Posterior cingulate gyrus (tissue), 11 donors: ENCODE data around the gene KRTAP3-3.
"Not testable (repeated sequence)": the region's sequence is repeated elsewhere in the genome, so short reads cannot be mapped to it uniquely, and the experiment has no call there.

Experiments used
- DNase-seq, 10 donors: peaks; one replicate each; pipeline versions ENCODE4 v3.0.0 to v3.0.0-alpha.2; 2020 to 2021; ENCODE audit warnings: mixed read lengths in 3 of 10
- intact Hi-C: fragments of 100-400 bp; cut with DNase I; formaldehyde crosslinking; loops from one replicate; pipeline ENCODE4 v1.15.1; 2023

KRTAP3-3 gene

DNA sequence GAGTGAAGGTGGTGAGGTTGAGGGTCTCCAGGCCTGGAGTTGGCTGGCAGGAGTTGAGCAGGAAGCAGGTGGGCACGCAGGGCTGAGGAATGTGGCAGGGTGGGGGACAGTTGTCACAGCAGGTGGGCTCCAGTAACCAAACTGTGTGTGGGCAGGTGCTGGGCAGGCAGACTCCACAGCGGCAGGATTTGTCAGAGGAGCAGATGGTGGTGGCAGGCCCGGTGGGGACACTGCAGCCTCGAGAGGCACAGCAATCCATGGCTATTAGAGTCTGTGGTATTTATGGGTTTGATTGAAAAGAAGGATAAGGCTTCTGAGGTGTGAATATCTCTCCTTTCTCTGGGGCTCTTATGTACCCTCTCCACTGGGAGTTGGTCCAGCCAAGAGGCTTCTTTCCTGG is at the start of gene KRTAP3-3:
TSS of gene KRTAP3-3 (minus strand) at position 326 of the 400 bp plus-strand sequence. CDS start at position 259, 67 bp downstream.
- intact Hi-C loops: no loop called here
- no peak for DNase-seq

DNA sequence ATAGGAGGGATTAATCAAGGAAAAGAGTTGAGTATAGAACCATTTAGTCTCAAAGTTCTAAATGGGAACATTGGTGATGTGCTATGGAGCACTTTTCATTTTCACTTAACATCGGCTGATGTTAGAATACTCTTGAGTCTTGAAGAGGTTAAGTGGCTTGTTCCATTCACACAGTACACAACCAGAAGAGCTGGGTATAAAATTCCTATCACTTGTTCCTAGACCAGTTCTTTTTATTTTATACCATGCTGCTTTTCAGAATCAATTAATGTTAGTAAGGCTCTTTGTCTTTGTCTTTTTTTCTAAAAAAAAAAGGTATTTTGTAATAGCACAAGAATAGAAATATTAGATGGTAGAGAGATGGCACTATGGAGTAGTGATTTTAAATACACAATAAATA is 49.0 kb upstream of the KRTAP3-3 start:
- no peak for DNase-seq
- intact Hi-C loops: no loop called here

DNA sequence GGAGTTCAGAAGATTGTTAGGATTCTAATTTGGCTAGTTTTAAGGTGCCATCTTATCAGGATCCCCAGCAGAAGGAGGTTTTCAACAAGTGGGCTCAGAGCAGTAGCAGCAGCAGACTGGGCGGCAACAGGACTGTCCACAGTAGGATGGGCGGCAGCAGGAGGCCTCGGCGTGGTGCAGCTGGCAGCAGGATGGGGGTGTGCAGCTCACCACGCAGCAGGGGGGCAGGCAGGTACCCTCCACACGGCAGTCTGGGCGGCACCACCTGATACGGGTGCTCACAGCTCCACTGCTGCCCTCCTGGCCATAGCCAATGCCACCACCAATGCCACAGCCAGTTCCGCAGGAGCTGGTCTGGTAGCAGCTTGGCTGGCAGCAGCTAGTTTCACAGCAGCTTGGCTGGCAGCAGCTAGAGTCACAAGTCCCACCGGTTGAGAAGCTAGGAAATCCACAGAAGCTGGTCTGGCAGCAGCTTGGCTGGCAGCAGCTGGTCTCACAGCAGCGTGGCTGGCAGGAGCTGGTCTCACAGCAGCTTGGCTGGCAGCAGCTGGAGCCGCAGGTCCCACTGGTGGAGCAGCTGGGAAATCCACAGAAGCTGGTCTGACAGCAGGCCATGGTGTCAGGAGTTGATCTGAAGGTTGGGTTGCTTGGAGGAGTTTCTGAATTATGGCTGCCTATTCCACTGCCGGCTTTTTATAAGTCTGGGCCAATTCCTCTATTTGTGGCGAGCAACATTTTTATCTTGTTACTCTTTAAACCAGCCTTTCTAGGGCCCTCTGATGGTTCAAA is 47.0 kb upstream of the KRTAP3-3 start, which contains the start of gene KRTAP1-1:
TSS of gene KRTAP1-1 (minus strand) at position 668 of the 789 bp plus-strand sequence. CDS start at position 615, 53 bp downstream.
- intact Hi-C loops: not testable (repeated sequence)
- peak in 8 of 10 donors; percentile 8 to 90 (median 28) for DNase-seq

DNA sequence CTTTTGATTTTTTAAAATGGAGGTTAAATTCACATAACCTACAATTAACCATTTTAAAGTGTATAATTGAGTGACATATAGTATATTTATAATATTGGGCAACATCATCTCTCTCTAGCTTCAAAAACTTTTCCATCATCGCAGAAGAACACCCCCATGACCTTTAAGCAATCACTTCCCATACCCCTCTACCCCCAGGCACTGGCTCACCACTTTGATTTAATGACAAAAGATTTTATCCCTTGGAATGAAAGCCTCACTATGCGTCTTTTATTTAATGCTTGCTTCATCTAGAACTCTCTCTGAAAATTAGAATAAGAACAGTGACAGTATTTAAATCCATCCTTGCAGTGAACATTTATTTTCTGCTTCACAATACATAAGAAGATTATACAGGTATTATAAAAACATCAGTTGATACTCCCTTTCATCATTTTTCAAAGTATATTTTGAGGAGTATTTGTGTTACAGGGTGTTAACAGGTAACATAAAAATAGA is 43.9 kb upstream of the KRTAP3-3 start:
- intact Hi-C loops: no loop called here

DNA sequence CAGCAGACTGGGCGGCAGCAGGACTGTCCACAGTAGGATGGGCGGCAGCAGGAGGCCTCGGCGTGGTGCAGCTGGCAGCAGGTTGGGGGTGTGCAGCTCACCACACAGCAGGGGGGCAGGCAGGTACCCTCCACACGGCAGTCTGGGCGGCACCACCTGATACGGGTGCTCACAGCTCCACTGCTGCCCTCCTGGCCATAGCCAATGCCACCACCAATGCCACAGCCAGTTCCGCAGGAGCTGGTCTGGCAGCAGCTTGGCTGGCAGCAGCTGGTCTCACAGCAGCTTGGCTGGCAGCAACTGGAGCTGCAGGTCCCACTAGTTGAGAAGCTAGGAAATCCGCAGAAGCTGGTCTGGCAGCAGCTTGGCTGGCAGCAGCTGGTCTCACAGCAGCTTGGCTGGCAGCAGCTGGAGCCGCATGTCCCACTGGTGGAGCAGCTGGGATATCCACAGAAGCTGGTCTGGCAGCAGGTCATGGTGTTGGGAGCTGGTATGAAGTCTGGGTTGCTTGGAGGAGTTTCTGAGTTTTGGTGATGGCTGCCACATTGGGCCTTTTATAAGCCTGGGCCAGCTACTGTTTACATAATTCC is 40.5 kb upstream of the KRTAP3-3 start, which contains the start of gene KRTAP1-3:
TSS of gene KRTAP1-3 (minus strand) at position 529 of the 590 bp plus-strand sequence. CDS start at position 476, 53 bp downstream.
- intact Hi-C loops: not testable (repeated sequence)
- DNase-seq: peak in 2 of 10 donors; percentile 54 to 76

More for the DNA sequence above, 43.9 kb upstream of the KRTAP3-3 start:
- DNase-seq: no peak

DNA sequence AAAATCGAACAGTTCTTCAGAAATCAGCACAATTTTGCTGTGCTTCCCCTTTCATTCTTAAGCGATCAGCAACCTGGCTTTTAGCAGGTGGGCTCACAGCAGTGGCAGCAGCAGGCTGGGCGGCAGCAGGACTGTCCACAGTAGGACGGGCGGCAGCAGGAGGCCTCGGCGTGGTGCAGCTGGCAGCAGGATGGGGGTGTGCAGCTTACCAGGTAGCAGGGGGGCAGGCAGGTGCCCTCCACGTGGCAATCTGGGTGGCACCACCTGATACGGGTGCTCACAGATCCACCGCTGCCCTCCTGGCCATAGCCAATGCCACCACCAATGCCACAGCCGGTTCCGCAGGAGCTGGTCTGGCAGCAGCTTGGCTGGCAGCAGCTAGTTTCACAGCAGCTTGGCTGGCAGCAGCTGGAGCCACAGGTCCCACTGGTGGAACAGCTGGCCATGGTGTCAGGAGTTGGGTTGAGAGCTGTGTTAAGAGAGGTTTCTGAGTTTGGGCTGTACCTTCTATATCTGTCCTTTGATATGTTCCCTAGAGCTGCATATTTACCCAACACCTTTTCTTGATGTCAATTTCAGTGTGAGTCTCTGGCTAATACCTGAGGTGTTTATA is 35.8 kb upstream of the KRTAP3-3 start, which contains the start of gene KRTAP1-4:
TSS of gene KRTAP1-4 (minus strand) at position 563 of the 613 bp plus-strand sequence. CDS start at position 446, 117 bp downstream.
- peak in 2 of 10 donors; percentile 44 to 74 for DNase-seq
- intact Hi-C loops: no loop called here

DNA sequence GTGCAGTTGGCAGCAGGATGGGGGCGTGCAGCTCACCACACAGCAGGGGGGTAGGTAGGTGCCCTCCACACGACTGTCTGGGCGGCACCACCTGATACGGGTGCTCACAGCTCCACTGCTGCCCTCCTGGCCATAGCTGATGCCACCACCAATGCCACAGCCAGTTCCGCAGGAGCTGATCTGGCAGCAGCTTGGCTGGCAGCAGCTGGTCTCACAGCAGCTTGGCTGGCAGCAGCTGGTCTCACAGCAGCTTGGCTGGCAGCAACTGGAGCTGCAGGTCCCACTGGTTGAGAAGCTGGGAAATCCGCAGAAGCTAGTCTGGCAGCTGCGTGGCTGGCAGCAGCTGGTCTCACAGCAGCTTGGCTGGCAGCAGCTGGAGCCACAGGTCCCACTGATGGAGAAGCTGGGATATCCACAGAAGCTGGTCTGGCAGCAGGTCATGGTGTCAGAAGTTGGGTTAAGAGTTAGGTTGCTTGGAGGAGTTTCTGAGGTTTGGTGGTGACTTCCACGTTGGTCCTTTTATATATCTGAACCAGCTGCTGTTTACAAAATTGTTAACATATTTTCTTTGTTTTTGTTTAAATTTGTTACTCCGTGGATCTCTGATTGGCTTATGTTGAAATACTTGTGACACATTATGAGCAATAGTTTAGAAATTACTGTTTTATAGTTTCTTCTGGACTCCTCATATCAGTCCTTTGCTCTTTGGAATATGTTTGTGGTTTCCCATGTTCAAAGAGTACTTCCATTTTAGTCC is 32.9 kb upstream of the KRTAP3-3 start, which contains the start of gene KRTAP1-5:
TSS of gene KRTAP1-5 (minus strand) at position 494 of the 757 bp plus-strand sequence. CDS start at position 441, 53 bp downstream.
- intact Hi-C loops: no loop called here
- DNase-seq: peak in 2 of 10 donors; percentile 59 to 80

DNA sequence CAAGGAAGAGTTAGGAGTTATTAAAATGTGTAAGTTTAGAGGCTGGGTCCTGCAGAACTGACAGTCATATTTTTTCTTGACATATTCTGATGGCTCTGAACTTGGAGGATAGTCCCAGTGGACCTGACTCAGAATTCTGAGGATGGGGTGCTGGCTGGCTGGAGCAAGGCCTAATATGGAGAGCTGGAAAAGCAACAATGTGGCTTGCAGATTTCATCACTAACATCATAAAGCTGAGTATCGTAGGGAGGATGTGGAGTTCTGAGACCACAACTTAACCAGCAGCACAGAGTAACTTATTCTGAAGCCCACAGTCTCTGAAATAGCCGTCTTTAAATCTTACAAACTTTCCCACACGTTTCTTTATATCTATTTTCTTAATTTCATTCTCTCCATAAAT is 30.7 kb upstream of the KRTAP3-3 start:
- intact Hi-C loops: no loop called here
- DNase-seq: no peak

DNA sequence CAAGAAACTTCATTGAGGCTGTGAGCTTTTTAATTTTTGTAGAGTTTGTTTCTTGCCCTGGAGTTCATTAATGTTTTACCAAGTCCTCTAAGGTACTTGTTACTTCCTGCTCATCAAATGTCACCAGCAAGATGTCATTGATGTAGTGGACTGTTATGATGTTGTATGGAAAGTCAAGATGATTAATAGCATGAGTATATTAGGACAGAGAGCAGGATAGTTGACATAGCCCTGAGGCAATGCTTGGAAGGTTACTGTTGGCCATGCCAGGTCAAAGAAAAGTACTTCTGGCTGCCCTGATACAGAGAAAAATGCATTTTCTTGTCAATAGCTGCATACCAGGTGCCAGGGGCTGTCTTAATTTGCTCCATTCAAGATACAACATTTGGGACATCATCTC is 26.4 kb upstream of the KRTAP3-3 start:
- DNase-seq: no peak

DNA sequence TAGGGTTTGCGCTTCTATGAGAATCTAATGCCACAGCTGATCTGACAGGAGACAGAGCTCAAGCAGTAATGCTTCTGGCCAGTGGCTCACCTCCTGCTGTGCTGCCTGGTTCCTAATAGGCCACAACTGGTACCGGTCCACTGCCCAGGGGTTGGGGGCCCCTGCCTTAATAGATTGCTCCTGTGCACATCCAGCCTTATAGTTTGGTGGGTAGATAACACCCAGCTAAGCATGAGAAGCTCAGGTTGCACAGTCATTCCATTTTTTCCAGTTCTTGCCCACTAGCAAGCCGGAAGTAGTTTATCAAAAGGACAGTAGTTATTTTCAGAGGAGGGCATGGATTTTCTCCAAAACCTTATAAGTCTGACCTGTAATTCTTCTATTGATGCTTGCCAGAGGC is 25.5 kb upstream of the KRTAP3-3 start:
- DNase-seq: no peak
- intact Hi-C loops: no loop called here

More for the DNA sequence above, 26.4 kb upstream of the KRTAP3-3 start:
- intact Hi-C loops: no loop called here

DNA sequence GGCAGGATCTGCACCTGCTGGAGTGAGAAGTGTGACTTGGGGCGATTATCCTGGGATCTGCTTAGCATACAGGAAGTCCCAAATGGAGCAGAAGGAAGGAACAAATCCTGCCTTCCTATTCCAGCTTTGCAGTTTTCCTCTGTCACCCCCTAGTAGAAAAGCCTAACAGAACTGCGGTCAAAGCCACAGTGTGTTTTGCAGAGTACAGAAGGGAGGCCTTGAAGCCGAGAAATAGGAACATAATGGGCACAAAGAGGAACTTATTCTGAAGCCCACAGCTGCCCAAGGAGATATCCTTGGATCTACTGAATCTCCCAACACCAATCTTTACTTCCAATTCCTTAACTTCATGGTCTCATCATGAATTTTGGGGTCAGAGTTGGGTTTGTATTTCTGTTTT is 24.6 kb upstream of the KRTAP3-3 start:
- intact Hi-C loops: no loop called here
- no peak for DNase-seq

DNA sequence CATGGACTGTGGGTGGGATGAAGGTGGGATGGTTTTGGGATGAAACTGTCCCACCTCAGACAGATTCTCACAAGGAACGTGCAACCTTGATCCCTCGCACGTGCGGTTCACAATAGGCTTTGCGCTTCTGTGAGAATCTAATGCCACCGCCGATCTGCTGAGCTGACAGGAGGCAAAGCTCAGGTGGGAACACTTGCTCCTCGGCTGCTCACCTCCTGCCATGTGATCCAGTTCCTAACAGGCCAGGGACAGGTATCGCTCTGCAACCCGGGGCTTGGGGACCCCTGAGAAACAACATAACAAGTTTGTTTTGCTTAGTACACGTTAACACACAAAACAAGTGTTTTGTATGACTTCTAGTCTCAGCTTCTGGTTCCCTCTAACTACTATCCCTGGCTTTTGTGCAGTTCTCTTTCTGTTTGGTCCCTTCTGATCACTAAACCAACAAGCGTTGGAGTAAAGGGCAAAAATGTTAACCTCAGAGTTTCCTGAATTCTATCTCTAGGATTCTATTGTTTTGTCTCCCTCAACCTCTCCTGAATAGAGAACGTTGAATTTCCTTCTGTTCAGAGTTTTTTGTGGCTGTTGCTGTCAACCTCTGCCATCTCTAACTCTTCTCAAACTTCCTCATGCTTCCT is 22.7 kb upstream of the KRTAP3-3 start:
- intact Hi-C loops: no loop called here
- DNase-seq: no peak

DNA sequence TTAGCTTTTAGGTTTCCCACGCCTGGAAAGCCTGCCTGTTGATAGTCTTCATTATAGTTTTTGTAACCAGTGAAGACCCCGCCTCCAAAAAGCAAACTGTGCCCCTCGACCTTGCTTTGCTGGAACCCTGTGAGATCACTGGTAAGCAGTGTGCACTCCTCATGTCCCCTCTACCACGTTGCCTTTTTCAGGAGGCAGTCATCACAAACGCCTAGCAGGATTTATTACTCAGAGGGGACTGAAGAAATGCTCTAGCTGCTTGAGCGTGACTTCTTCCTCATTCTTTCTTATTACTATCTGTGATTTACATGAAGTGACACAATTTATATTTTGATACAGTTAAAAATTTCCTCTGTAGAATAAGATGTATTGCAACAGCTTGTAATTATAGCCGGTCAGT is 21.5 kb upstream of the KRTAP3-3 start:
- intact Hi-C loops: no loop called here
- no peak for DNase-seq

DNA sequence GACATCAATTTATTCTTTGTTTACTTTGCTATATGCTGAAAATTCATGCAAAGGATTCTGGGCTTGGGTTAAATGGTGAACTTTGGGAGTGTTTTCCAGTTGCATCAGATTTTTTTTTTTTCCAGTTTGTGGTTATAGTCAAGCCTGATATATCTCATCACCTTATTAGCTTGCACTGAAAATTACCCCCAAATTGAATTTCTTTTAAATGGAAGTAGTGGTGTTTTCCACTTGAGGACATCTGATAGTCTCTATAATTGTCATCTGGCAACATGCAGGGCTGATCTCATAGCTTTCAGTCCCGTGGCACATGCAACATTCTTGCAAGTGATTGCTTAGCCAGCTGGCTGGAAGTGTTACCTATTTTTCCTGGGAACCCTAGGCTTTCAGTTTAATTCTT is 19.6 kb upstream of the KRTAP3-3 start:
- intact Hi-C loops: no loop called here
- no peak for DNase-seq

DNA sequence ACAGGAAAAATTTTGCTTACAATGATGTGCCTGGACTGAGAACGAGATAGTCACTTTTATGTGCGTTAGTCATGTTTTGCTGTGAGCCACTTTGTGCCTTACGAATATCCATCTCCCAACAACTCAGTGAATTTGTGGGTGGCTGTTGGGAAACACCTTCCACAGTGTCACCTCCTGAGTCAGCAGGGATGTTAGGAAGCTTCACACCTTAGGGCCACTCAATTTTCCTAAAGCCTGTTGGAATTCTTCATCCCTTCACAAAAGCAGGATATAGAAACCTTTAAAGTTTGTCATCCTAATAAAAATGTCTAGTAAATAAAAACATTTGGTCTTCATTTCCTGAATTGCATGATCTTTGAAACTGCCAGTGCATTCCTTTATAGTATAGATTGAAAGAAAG is 19.2 kb upstream of the KRTAP3-3 start:
- intact Hi-C loops: no loop called here
- DNase-seq: no peak

DNA sequence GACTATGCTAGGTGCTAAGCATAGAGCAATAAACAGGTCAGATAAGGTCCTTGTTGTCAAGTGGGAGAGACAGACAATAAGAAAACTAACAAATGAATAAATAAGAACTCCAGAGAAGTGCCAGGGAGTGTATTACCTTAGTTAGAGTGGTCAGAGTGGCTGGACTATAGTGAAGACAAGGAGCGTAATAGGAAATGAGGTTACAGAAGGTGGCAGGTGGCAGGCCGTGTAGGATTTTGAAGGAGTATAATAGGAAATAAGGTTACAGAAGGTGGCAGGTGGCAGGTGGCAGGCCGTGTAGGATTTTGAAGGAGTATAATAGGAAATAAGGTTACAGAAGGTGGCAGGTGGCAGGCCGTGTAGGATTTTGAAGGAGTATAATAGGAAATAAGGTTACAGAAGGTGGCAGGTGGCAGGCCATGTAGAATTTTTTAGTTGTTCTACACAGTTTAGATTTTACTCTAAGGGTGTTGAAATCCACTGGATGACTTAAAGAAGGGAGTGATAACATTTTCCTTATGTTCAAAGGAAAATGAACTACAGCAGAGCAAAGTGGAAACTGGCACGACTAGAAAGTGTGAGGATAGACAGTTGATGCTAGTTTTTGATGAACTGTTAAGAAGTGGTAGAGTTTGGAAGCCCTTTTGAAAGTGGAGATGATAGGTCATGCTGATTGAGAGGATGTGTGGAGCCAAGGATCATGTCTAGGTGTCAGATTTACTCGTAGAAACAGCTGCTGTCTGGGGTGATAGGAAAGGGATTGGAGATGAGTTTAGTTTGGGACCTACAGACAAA is 18.6 kb upstream of the KRTAP3-3 start:
- intact Hi-C loops: no loop called here
- no peak for DNase-seq

DNA sequence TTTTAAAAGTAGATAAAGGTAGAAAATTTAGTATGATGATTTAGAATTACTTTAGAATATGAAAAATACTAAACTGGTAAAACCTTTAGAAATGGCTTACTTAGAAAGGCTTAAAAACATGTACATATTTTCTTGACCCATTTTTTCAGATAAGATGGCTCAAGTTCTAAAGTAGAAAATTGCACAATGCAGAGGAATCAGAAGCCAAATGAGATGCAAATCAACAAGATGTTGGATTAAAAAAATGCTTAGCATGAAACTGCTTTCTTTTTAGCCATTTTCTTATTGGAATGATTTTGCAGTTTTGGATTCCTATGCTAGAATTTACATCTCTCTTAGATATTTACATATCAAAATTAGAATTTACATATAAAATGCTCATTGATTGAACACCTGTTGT is 16.5 kb upstream of the KRTAP3-3 start:
- intact Hi-C loops: no loop called here
- DNase-seq: no peak

DNA sequence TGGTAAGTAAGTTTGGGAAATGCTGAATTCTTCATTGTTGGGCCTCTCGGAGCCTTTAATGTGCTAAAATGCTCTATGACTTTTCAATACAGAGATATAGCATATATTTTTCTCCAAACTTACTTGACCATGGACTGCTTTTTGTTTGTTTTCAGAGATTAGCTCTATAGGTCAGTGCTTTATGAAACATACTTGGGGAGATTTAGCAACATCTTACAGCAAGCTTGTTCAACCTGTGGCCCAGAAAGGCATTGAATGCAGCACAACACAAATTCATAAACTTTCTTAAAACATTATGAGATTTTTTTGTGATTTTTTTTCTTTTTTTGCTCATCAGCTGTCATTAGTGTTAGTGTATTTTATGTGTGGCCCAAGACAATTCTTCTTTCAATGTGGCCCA is 16.0 kb upstream of the KRTAP3-3 start:
- intact Hi-C loops: no loop called here
- DNase-seq: no peak

DNA sequence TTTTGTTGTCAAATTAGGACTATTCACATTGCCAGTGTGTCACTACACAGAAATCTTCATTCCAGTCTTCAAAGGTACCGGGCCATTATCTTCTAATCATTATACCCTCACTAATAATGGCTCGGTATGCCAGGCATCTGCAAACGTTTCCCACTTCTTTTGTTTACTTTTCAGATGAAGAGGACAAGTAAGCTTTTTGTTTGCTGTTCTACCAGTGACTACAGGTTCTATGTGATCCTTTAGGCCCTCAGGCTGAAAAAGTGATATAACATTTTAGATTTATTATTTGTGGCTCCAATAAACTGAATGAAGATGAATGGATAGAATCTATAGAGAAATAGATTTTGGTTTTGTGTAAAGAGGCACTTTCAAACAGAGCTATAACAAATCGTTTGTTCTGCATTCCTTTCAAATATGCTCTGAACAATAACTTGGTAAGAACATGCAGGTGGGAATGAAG is 15.4 kb upstream of the KRTAP3-3 start:
- intact Hi-C loops: no loop called here
- DNase-seq: no peak
